Hepatic stellate cell (primary cell): Measurements from ENCODE around the gene FLNB.
A peak's percentile ranks its signal among the peaks of the same experiment; 100 is the strongest.

Source experiments
- DNase-seq: peaks from one replicate; pipeline ENCODE4 v3.0.0; 2011; ENCODE audit warnings: low spot score

The FLNB gene

DNA sequence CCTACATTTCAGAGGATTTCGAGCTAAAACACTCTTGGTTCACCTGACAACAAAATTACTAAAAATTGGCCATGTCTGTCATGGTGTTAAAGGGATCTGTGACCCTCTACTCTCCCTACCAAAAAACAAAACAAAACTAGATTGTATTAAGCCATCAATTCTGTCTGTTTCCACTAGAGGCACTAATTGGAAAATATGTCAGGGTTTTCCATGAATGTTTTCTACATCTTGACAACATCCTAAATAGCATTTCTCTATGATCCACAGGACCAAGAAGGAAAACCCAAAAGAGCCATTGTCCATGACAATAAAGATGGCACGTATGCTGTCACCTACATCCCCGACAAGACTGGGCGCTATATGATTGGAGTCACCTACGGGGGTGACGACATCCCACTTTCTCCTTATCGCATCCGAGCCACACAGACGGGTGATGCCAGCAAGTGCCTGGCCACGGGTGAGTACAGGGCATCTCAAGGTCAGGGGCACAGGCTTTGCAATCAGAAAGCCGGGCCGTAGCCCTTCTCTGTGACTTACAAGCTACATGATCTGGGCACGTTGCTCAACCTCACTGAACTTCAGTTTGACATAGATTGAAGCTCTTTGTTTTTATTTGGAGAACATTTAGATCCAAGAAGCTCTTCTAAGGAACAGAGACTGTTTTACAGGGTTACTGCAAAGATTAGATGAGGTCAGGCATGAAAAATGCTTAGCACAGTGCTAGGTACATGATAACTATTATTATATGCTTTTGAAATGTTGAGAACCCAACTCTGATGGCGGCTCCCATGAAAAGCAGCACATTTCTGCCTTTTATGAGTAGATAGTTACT lies 127.7 kb downstream of the FLNB start:
- no peak for DNase-seq

DNA sequence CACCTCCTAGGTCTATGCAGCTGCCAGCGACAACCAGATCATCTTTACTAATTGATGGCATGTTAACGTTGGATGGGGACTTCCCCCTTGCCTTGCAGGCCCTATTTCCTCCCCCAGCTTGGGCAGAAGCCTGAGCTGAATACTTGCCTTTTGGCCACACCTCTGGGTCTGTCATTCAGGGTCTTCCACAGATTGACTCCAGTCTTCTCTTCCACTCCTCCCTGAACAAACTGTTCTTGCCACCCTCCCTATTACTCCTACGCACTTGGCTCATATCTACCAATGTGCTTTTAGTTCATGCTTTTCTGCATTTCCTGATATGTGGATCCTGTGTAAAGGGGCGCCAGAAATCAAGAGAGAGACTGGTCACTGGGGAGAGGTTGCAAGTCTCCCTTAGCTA lies 129.1 kb downstream of the FLNB start:
- DNase-seq: no peak

DNA sequence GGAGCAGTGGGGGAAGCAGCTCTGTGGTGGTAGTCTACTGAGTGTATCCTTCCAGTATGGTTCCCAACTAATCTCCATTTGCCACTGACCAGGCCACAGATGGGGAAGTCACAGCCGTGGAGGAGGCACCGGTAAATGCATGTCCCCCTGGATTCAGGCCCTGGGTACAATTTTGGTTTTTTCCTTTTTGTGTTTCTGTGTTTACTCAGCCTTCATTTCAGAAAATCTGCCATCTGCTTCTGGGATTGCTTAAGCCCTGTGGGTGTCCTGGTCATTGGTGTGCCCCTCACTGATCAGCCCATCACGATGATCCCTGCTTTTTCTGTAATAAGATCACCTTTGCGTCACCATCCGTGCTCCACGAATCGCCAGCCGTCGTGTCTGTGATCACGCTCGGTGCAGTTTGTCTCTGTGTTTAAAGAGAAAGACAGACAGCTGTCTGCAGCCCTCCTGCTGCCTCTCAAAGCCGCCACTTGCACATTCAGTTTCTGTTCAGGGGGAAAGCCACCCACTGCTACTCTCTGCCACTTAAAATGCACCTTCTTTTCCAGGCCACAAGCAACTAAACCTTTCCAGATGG lies 133.6 kb downstream of the FLNB start:
- DNase-seq: no peak

DNA sequence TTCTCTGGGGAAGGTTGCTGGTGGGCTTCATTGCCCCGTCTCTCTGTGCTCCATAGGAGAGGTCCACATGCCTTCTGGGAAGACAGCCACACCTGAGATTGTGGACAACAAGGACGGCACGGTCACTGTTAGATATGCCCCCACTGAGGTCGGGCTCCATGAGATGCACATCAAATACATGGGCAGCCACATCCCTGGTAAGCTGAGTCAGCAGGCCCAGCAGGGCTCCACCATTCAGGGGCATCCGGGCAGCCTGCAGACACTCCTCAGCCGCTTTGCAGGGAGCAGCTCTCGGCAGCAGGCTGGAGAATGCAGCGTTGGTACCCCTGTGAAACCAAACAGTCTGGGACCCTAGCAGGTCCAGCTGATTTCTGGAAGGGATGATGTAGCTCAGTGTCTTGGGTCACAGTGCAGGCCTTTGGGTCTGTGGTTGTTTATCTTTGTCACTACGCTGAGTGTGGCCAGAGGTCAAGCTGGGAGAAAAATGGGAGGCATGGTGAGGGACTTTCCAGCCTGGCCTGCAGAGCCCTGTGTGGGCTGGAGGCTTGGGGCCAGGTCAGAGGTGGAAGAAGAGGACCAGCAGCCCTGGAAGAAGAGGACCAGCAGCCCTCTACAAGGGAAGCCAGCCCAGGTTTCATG lies 135.3 kb downstream of the FLNB start:
- DNase-seq: no peak

DNA sequence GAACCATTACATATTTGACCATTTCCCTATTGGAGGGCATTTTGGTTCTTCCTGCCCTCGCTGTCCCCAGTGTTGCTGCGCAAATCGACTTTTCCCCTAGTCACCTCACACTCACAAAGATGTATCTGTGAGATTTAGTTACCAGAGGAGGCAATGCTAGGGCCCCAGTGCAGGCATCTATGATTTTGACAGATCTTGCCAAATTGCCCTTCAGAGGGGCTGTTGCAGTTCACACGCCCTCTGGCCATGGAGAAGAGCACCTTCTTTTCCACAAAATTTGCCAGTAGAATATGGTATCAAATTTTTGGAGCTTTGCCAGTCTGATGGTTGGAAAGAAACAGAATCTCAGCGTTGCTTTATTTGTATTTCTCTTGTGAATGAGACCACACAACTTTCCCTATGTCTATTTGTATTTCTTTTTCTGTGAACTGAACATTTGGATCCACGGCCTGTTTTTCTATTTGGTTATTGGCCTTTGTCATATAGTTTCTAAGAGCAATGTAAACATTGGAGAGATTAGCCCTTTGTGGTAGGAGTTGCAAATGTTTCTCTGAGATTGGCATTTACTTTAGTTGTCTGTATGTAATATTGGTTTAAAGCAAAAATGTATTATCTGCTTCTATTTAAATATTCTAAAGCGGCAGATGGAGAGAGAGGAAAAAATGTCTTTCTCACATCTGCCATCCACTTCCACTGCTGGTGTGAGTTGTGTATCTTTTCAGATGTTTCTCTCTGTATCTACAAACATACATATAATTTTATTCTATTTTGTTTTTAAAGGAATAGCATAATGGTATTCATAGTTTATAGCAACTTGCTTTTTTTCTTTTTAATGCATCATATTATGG lies 136.5 kb downstream of the FLNB start:
- DNase-seq: no peak

DNA sequence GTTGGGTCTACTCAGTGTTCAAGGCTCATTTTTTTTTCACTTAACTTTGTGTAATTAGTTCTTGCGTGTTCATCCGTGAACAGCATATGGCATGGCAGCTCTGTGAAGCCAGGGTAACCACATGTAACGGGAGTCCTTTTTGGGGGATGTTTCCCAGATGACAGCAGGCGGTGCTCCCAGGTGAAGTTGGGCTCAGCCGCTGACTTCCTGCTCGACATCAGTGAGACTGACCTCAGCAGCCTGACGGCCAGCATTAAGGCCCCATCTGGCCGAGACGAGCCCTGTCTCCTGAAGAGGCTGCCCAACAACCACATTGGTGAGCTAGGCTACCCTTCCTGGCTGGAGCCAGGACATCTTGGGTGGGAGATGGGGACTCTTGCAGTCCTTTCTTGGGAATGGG lies 139.8 kb downstream of the FLNB start:
- no peak for DNase-seq

DNA sequence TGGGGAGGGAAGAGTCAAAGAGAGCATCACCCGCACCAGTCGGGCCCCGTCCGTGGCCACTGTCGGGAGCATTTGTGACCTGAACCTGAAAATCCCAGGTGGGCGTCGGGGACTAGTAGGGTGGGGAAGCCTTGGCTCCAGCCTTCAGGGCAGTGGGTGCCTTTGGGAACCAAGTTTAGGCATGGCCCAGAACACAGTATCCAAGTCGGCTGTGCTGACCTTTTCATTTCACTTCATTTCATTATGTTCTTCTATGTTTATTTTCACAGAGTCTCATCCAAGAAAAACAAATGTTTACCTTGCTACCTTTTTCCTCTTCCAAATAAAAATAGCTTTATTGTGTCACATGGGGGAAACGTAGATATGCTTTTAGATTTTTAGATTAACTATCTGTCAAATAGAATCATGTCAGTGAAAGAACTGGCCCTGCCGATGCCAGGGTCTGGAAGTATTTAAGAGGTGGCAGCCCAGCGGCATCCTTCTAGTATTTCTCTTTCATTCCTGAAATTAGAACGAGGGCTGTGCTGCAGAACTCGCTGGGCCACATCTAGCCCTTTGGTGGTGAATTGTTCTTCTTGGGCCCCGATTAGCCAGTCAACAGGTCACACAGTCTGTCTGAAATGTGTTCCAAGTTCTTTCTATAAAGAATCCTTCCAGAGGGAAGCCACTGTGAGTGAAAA lies 142.0 kb downstream of the FLNB start:
- DNase-seq: no peak

DNA sequence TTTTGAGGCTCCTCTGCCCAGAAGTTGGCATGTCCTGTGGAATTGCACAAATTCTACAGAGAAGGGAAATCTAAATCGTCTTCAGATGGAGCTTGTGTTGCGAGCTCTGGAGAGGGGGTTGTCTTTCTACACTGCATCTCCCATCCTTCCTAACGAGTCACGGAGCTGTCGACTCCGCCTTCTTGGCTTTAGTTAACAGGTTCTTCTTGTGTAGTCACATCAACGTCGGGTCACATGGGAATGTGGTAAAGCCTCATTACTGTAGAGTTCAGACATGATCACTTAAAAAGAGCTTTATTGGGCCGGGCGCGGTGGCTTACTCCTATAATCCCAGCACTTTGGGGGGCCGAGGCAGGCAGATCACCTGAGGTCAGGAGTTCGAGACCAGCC lies 142.6 kb downstream of the FLNB start:
- no peak for DNase-seq

DNA sequence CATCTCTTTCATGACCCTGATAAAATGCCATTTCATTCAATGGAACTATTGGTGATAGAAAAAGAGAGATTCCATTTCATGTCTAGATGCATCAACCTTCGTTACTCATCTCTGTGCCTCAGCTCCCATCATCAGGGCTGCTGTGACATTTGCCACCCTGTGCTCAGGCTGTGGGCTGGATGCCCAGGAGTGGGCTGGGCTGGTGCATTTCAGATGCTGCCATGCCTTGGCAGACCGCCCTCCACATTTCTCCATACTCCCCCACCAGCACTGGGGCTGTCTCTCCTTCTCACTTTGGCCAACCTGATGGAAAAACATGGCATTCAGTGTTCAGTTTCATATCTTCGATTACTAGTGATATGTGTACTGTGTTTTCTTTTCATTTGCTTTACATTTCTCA lies 143.4 kb downstream of the FLNB start:
- no peak for DNase-seq

DNA sequence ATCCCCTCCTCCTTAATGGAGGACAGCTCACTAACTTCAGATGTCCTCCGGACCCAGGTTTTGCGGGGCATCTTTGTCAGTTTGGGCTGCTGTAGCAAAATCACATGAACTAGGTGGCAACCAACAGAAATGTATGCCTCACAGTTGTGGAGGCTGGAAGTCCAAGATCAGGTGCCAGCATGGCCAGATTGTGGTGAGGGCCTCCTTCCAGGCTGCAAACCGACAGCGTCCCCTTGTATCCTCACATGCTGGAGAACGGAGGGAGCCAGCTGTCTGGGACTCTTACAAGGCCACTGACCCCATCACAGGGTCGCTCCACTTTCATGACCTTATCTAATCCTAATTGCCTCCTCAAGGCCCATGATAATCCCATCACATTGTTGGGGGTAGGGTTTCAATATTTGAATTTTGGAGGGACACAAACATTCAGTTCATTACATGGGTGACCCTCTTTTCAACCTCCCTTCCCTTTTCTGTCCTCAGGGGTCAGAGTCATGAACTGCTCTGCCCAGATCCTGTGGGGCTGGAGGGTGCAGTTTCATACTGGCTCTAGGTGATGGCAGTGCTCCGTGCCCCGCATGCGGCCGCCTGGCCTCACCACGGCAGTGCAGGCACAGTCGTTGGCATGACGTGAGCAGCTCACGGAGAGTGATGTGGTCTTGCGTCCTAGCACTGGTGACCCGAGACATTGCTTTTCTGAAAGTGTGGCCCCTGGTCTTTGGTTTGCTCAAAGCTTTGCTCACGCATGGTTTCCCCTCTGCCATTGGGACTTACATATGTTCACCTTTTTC lies 144.2 kb downstream of the FLNB start:
- no peak for DNase-seq

DNA sequence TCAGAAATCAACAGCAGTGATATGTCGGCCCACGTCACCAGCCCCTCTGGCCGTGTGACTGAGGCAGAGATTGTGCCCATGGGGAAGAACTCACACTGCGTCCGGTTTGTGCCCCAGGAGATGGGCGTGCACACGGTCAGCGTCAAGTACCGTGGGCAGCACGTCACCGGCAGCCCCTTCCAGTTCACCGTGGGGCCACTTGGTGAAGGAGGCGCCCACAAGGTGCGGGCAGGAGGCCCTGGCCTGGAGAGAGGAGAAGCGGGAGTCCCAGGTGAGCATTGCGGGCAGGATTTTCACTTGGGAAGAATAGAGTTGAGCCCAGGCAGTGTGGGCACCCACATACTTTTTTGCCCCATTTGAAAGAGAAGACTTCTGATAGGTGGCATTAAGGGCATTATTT lies 145.1 kb downstream of the FLNB start:
- no peak for DNase-seq

DNA sequence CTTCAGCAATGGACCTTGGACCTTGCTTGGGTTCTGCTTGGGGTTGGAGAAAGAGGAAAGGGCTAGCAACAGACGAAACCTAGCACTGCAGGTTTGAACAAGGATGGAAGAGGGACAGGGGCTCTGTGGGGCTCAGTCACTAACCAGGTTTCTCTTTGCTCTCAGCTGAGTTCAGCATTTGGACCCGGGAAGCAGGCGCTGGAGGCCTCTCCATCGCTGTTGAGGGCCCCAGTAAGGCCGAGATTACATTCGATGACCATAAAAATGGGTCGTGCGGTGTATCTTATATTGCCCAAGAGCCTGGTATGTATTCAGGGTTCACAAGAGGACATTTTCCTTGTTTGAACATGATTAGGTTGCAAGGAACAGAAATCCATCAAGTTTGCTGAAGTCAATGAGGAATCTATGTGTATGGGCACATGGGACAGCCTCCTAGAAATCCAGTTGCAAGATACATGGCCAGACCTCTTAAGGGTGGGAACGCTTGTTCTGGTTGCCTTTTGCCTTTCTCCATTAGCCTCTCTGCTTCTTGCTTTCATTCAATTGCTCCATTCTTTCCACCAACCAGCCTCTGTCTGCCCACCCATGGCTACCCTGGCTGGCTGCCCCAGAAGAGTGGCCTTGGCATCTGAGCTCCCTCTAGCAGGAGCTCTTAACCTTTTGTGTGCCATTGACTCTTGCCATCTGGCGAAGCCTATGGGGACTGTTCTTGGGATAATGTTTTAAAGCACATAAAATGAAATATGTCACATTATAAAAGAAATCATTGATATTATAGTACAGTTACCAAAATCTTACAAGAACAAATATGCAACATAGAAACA lies 146.6 kb downstream of the FLNB start:
- no peak for DNase-seq

DNA sequence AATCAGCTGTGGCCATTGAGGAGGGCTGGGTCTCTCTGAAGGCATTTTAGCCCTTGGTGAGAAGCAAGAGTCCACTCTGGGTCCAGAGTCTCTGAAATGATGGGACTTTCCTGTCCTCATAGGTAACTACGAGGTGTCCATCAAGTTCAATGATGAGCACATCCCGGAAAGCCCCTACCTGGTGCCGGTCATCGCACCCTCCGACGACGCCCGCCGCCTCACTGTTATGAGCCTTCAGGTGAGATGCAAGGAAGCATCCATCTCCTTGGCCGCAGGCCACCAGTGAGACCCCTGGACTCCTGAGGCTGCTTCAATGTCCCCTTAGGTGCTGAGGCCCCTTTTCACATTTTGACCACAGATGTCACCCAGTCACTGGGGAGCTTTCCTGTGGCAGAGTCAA lies 147.6 kb downstream of the FLNB start:
- DNase-seq: no peak

DNA sequence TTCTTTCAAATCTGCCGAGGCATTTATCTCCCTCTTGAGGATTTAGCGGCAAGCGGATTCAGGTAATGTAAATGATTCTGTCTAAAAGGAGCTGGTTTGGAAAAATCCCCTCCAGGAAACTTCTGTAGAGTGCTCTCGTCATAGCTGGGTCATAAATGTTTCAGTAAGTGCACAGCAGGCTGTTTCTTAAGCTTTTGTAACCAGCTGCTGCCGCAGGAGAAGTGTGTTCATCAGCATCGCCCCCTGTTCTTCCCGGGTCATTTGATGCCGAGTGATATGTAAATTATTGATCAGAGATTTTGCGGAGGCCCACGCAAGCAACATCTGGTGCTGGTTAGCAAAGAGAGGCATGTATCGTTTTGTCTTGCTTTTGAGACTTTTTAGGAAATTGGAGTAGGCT lies 149.5 kb downstream of the FLNB start:
- DNase-seq: no peak

DNA sequence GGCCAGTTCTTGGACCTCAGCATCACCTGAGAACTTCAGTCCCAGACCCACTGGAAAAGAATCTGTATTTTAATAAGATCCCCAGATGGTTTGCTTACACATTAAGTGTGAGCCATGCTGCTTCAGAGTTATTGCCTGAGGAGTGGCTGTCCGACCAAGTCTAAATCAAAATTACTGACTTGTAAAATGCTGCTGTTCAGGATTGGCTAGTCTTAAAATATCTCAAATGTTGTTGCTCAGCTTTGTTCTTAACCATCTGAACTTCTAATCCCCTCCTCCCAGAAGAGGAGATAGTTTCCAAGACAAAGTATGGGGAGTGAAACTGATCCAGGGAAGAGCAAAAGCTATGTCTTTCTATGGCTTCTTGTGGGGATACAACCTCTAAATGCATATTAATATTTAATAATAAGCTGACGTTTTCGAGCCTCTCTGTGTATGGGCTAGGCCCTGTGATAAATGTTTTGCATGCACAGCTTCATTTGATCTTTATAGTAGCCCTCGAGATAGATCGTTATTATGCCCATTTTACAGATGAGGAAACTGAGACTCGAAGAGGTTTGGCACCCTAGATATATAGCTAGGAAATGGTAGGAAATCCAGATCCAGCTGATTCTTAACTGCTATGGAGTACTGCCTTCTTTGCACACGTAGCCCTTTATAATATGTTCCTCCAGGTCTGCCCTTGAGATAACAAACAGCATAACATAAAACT lies 150.4 kb downstream of the FLNB start:
- no peak for DNase-seq

DNA sequence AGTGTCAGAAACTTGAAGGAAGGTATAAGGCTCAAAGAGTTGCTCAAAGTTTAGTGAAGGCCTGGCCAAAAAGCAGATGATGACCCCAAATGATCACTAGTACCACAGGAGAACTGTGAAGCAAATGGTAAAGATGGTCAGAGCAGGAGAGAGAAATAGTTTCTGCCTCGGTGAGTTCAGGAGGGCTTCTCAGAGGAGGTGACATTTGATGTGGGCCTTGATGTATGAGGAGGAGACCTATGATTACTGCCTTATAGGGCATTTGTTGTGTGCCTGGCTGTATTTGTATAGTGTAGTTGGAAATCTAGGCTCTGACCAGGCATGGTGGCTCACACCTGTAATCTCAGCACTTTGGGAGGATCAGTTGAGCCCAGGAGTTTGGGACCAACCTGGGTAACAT lies 152.2 kb downstream of the FLNB start:
- DNase-seq: no peak

DNA sequence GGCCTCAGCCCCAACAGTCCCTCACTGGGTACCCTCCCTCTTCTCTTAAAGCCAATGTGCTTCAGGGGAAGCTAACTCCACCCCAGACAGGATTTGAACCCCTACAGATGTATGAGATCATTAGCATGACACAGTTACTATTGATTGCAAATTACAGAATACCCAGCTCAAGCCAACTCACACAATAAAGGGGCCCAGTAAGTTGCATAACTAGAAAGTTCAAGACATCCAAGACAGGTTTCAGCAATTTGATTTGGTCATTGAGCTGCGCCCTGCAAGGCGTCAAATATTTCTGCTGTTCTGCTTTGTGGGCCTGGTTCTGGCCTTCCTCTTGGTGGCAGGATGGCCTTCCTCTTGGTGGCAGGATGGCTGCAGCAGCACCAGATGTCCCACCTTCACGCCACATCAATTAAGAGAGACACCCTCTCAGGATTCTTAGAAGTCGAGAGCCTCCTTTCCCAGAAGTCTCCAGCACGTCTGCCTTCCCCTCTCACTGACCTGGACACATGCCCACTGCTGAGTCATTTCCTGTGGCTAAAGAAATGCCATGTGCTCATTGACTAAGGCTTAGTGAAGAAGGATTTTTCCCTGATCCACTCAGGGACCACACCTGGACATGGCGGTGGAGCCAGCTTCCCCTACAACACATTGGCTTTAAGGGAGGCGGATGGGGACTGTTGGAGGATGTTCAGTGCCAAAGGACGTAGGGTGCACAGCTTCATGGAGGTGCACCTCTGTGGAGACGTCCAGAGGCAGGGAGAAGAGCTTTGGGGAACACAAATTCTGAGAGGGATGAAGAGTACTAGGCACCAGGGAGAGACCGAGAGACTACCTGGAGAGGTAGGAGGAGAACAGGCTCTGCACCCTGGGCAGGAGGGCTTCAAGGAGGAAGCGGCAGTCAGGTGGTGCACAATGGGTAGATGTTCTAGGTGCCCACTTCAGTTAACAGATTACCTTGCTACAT lies 153.5 kb downstream of the FLNB start:
- DNase-seq: peak; percentile 90

DNA sequence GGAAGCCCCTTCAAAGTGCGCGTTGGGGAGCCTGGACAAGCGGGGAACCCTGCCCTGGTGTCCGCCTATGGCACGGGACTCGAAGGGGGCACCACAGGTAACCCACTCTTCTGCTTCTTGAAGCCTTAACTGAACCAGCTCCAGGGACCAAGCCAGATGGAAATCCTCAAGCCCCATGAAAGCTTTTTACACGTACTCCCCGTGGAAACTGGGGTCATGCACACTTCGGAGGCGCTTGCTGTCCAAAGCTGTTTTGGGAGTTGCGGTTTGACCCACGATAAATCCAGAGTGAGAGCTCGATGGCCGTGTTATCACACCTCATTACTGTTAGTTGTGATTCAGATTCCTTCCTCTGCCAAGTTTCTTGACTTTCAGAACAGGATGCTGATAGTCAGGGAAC lies 155.0 kb downstream of the FLNB start:
- no peak for DNase-seq
